ENCODE measurements around the gene MLXIP. TPM values are rescaled to one million over a fixed set of nuclear protein-coding genes. Genes with fewer than 3 reads are reported as not detected.

The MLXIP gene
- total and polyA plus RNA-seq, 2 of the 13 experiments (the other 11 are each of a cell fraction or from before 2014, with no cell fraction given) = 5.3 to 6.7 TPM

- TF ChIP-seq RNF2 (conservative IDR thresholded peaks at IDR 0.05; ENCODE audit: low read depth) (peak; percentile 95), MEF2D (CRISPR knock-in tag; IDR thresholded peaks at IDR 0.05) (no peak), GLI4 (CRISPR knock-in tag; IDR thresholded peaks at IDR 0.05; ENCODE audit: borderline replicate concordance) (peak; percentile 95; the same call in 1 of the 2 replicates), ZNF546 (CRISPR knock-in tag; conservative IDR thresholded peaks at IDR 0.05) (peak; percentile 75), TIGD3 (CRISPR knock-in tag; IDR thresholded peaks at IDR 0.05; ENCODE audit: borderline replicate concordance) (no peak), SSRP1 (CRISPR knock-in tag; IDR thresholded peaks at IDR 0.05) (no peak), MIER2 (CRISPR knock-in tag; IDR thresholded peaks at IDR 0.05) (no peak), HBP1 (CRISPR knock-in tag; IDR thresholded peaks at IDR 0.05; ENCODE audit: low read depth) (peak; percentile 78; the same call in 1 of the 2 replicates), ZNF280B (CRISPR knock-in tag; IDR thresholded peaks at IDR 0.05; ENCODE audit: borderline replicate concordance) (no peak; the same call in 1 of the 2 replicates), TFDP2 (CRISPR knock-in tag; IDR thresholded peaks at IDR 0.05) (peak; percentile 85)
- TF ChIP-seq, protein P1, sequence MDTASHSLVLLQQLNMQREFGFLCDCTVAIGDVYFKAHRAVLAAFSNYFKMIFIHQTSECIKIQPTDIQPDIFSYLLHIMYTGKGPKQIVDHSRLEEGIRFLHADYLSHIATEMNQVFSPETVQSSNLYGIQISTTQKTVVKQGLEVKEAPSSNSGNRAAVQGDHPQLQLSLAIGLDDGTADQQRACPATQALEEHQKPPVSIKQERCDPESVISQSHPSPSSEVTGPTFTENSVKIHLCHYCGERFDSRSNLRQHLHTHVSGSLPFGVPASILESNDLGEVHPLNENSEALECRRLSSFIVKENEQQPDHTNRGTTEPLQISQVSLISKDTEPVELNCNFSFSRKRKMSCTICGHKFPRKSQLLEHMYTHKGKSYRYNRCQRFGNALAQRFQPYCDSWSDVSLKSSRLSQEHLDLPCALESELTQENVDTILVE (CRISPR knock-in tag; IDR thresholded peaks at IDR 0.05) = no peak
- TF ChIP-seq, protein P2, sequence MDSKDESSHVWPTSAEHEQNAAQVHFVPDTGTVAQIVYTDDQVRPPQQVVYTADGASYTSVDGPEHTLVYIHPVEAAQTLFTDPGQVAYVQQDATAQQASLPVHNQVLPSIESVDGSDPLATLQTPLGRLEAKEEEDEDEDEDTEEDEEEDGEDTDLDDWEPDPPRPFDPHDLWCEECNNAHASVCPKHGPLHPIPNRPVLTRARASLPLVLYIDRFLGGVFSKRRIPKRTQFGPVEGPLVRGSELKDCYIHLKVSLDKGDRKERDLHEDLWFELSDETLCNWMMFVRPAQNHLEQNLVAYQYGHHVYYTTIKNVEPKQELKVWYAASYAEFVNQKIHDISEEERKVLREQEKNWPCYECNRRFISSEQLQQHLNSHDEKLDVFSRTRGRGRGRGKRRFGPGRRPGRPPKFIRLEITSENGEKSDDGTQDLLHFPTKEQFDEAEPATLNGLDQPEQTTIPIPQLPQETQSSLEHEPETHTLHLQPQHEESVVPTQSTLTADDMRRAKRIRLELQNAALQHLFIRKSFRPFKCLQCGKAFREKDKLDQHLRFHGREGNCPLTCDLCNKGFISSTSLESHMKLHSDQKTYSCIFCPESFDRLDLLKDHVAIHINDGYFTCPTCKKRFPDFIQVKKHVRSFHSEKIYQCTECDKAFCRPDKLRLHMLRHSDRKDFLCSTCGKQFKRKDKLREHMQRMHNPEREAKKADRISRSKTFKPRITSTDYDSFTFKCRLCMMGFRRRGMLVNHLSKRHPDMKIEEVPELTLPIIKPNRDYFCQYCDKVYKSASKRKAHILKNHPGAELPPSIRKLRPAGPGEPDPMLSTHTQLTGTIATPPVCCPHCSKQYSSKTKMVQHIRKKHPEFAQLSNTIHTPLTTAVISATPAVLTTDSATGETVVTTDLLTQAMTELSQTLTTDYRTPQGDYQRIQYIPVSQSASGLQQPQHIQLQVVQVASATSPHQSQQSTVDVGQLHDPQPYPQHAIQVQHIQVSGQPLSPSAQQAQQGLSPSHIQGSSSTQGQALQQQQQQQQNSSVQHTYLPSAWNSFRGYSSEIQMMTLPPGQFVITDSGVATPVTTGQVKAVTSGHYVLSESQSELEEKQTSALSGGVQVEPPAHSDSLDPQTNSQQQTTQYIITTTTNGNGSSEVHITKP (CRISPR knock-in tag; IDR thresholded peaks at IDR 0.05; ENCODE audit: low read depth) = no peak
These were observed at the start of gene MLXIP (continued) for GRCh38 chr12:122078141-122079032.
